Fibroblast of skin of back (primary cell): Measurements from ENCODE around the gene CALHM1.
A peak's percentile ranks its signal among the peaks of the same experiment; 100 is the strongest.

Experiments
- DNase-seq: peaks from one replicate; pipeline ENCODE4 v3.0.0-alpha.2; 2013

CALHM1 gene

GRCh38 chr10:103454026-103454425 is 4.7 kb downstream of the CALHM1 start:
- no peak for DNase-seq

- no peak for DNase-seq
Observed at GRCh38 chr10:103452506-103453230, 6.0 kb downstream of the CALHM1 start.

GRCh38 chr10:103451831-103452505 is 6.7 kb downstream of the CALHM1 start, which contains the start of gene CALHM2:
Gene CALHM2 (minus strand): TSS chr10:103452370. CDS start chr10:103449941, 2,429 bp downstream.
- peak; percentile 68 for DNase-seq

- peak; percentile 80 for DNase-seq
Observed at GRCh38 chr10:103451091-103451813, 7.4 kb downstream of the CALHM1 start.

- no peak for DNase-seq
Observed at GRCh38 chr10:103450201-103450695, 8.5 kb downstream of the CALHM1 start.

GRCh38 chr10:103449208-103450144 is 9.2 kb downstream of the CALHM1 start:
- no peak for DNase-seq

- peak; percentile 91 for DNase-seq
Observed at GRCh38 chr10:103448746-103449145, 10.0 kb downstream of the CALHM1 start.

- DNase-seq = no peak
Observed at GRCh38 chr10:103447187-103447586, 11.5 kb downstream of the CALHM1 start.

GRCh38 chr10:103445767-103446567 is 12.7 kb downstream of the CALHM1 start:
- DNase-seq = peak; percentile 69

- no peak for DNase-seq
Observed at GRCh38 chr10:103445366-103445765, 13.3 kb downstream of the CALHM1 start.

- no peak for DNase-seq
Observed at GRCh38 chr10:103444478-103444877, 14.2 kb downstream of the CALHM1 start.

- DNase-seq = no peak
Observed at GRCh38 chr10:103443475-103444185, 15.1 kb downstream of the CALHM1 start.

- peak; percentile 59 for DNase-seq
Observed at GRCh38 chr10:103442031-103442461, 16.7 kb downstream of the CALHM1 start.

GRCh38 chr10:103441611-103442010 is 17.1 kb downstream of the CALHM1 start:
- no peak for DNase-seq

- DNase-seq = no peak
Observed at GRCh38 chr10:103441206-103441605, 17.5 kb downstream of the CALHM1 start.

- DNase-seq = no peak
Observed at GRCh38 chr10:103440416-103440815, 18.3 kb downstream of the CALHM1 start.

GRCh38 chr10:103439776-103440175 is 18.9 kb downstream of the CALHM1 start:
- DNase-seq = no peak

- no peak for DNase-seq
Observed at GRCh38 chr10:103433858-103434257, 24.8 kb downstream of the CALHM1 start.

GRCh38 chr10:103431902-103432301 is 26.8 kb downstream of the CALHM1 start:
- no peak for DNase-seq

GRCh38 chr10:103429647-103430046 is 29.1 kb downstream of the CALHM1 start:
- DNase-seq = no peak
